GM20000 (cell line): ENCODE data around the gene TRIM14.
"Not testable (repeated sequence)": the region's sequence is repeated elsewhere in the genome, so short reads cannot be mapped to it uniquely, and the experiment has no call there.

Source experiments
- DNase-seq: peaks from one replicate; pipeline ENCODE4 v3.0.0; 2012; ENCODE audit warnings: low spot score
- CTCF ChIP-seq: IDR thresholded peaks from 2 replicates; pipeline ENCODE4 v1.5.1; 2012; ENCODE audit warnings: mild to moderate bottlenecking, control low read depth; ENCODE audit errors: extremely low read depth, missing control alignments

The TRIM14 gene

GRCh38 chr9:98091735-98092612 is 27.0 kb downstream of the TRIM14 start:
- TF ChIP-seq CTCF, result no peak
- DNase-seq, result no peak

- not testable (repeated sequence) for DNase-seq
These were observed 28.3 kb downstream of the TRIM14 start for GRCh38 chr9:98090674-98091073.

GRCh38 chr9:98087420-98088354 is 31.3 kb downstream of the TRIM14 start:
- TF ChIP-seq CTCF, result no peak
- no peak for DNase-seq

GRCh38 chr9:98086461-98086860 is 32.6 kb downstream of the TRIM14 start:
- no peak for DNase-seq
- no peak for TF ChIP-seq CTCF

- TF ChIP-seq CTCF, result no peak
- DNase-seq, result no peak
These were observed 33.1 kb downstream of the TRIM14 start for GRCh38 chr9:98085944-98086343.

- no peak for TF ChIP-seq CTCF
- DNase-seq, result no peak
These were observed 34.0 kb downstream of the TRIM14 start for GRCh38 chr9:98085058-98085457.

- no peak for TF ChIP-seq CTCF
- no peak for DNase-seq
These were observed 34.6 kb downstream of the TRIM14 start for GRCh38 chr9:98084396-98084795.
